Loucy (cell line): ENCODE results near the gene SIL1.

ENCODE experiments used
- EZH2phosphoT487 ChIP-seq: fragments of 200-600 bp; IDR thresholded peaks from 2 replicates; pipeline ENCODE4 v1.6.1; 2018; ENCODE audit warnings: antibody characterized with exemption, mild to moderate bottlenecking, moderate library complexity, borderline replicate concordance
- TF ChIP-seq, protein P1 (sequence below): fragments of 200-600 bp; sonication (generic); conservative IDR thresholded peaks from 2 replicates; pipeline ENCODE4 v1.5.1; 2014; ENCODE audit warnings: mild to moderate bottlenecking, antibody characterized with exemption, low read length

GRCh38 chr5:139186261-139186660 lies 11.9 kb downstream of the SIL1 start:
- TF ChIP-seq, protein P1, sequence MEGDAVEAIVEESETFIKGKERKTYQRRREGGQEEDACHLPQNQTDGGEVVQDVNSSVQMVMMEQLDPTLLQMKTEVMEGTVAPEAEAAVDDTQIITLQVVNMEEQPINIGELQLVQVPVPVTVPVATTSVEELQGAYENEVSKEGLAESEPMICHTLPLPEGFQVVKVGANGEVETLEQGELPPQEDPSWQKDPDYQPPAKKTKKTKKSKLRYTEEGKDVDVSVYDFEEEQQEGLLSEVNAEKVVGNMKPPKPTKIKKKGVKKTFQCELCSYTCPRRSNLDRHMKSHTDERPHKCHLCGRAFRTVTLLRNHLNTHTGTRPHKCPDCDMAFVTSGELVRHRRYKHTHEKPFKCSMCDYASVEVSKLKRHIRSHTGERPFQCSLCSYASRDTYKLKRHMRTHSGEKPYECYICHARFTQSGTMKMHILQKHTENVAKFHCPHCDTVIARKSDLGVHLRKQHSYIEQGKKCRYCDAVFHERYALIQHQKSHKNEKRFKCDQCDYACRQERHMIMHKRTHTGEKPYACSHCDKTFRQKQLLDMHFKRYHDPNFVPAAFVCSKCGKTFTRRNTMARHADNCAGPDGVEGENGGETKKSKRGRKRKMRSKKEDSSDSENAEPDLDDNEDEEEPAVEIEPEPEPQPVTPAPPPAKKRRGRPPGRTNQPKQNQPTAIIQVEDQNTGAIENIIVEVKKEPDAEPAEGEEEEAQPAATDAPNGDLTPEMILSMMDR, result no peak
- TF ChIP-seq EZH2phosphoT487, result no peak
